ENCODE data around the gene GMEB1. TPM values are rescaled to one million over a fixed set of nuclear protein-coding genes. Genes with fewer than 3 reads are reported as not detected.
"Not testable (repeated sequence)": the region's sequence is repeated elsewhere in the genome, so short reads cannot be mapped to it uniquely, and the experiment has no call there.

GMEB1 gene
- total RNA-seq, 2 donors from 2014 or later, result 4.2 to 8.8 TPM

GRCh38 chr1:28653870-28654269 lies 14.7 kb upstream of the GMEB1 start:
- not testable (repeated sequence) for H3K27ac ChIP-seq; H3K4me1 ChIP-seq; H3K27me3 ChIP-seq; H3K36me3 ChIP-seq; H3K9me3 ChIP-seq; DNase-seq (ENCODE audit: low spot score); H3K4me3 ChIP-seq
- TF ChIP-seq CTCF (IDR thresholded peaks at IDR 0.05), result peak in 1 of 2 donors; percentile 25

DNA sequence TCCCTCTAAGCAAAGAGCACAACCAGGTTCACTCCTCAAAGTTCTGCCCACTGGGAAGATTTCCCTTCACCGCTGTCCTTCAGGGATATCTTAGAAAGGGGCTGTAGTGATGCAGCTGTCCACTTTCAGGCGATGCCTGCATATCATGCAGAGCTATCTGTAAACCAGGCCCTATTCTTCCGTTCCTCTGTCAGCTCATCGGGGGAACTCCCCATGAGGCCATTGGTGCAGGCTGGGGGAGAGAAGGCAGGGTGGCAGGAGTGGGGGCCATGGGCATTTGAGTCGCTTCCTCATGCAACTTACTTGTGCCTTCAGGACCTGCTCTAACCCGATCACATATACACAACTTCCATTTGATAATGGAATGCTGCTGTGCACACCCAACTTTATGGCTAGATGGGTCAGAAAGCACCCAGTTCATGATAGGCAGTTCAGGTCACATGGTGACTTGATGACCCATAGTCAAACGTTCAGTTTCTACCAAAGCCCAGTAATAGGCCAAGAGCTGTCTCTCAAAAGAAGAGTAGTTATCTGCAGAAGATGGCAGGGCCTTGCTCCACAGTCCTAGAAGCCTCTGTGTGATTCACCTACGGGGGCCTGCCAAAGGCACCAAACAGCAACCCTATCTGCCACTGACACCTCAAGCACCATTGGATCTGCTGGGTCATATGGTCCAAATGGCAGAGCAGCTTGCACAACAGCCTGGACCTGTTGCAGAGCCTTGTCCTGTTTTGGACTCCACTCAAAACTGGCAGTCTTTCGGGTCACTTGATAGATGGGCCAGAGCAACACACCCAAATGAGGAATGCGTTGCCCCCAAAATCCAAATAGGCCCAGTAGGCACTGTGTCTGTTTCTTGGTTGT lies 12.9 kb upstream of the GMEB1 start:
- not testable (repeated sequence) for H3K9me3 ChIP-seq; H3K36me3 ChIP-seq; H3K27ac ChIP-seq; H3K27me3 ChIP-seq; H3K4me3 ChIP-seq; H3K4me1 ChIP-seq; DNase-seq (ENCODE audit: low spot score)

DNA sequence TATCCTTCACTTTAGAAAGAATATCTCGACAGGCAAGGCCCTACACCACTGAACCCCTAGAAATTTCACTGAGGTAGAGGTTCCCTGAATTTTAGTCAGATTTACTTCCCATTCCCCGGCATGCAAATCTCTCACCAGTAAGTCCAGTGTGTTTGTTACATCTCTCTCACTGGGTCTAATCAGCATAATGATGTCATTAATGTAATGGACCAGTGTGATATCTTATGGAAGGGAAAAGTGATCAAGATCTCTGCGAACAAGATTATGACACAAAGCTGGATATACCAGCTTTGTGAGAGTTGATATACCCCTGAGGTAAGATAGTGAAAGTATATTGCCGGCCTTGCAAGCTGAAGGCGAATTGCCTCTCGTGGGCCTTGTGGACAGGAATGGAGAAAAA lies 12.2 kb upstream of the GMEB1 start:
- no peak overlapping the region for H3K27ac ChIP-seq
- H3K9me3 ChIP-seq, result no peaks in the 10 kb centered on the region
- H3K4me3 ChIP-seq, result no peak overlapping the region
- no peaks in the 10 kb centered on the region for H3K27me3 ChIP-seq
- H3K4me1 ChIP-seq, result no peaks in the 10 kb centered on the region
- no peaks in the 10 kb centered on the region for H3K36me3 ChIP-seq
- no peak for TF ChIP-seq CTCF (IDR thresholded peaks at IDR 0.05)
- no peak for DNase-seq (ENCODE audit: low spot score)

GRCh38 chr1:28663871-28664470 lies 4.6 kb upstream of the GMEB1 start:
- peaks cover 0 to 10% of the 10 kb centered on the region in 2 donors for H3K4me1 ChIP-seq
- no peaks in the 10 kb centered on the region for H3K36me3 ChIP-seq
- no peak overlapping the region for H3K27ac ChIP-seq
- no peaks in the 10 kb centered on the region for H3K27me3 ChIP-seq
- H3K9me3 ChIP-seq, result no peaks in the 10 kb centered on the region
- TF ChIP-seq CTCF (IDR thresholded peaks at IDR 0.05), result no peak
- no peak overlapping the region for H3K4me3 ChIP-seq
- DNase-seq (ENCODE audit: low spot score), result no peak

GRCh38 chr1:28666806-28667205 lies 1.8 kb upstream of the GMEB1 start:
- no peak for DNase-seq (ENCODE audit: low spot score)
- H3K36me3 ChIP-seq, result no peaks in the 10 kb centered on the region
- H3K27ac ChIP-seq, result no peak overlapping the region
- no peaks in the 10 kb centered on the region for H3K27me3 ChIP-seq
- no peak for TF ChIP-seq CTCF (IDR thresholded peaks at IDR 0.05)
- no peaks in the 10 kb centered on the region for H3K9me3 ChIP-seq
- peaks cover 0 to 20% of the 10 kb centered on the region in 2 donors for H3K4me1 ChIP-seq
- no peak overlapping the region for H3K4me3 ChIP-seq

DNA sequence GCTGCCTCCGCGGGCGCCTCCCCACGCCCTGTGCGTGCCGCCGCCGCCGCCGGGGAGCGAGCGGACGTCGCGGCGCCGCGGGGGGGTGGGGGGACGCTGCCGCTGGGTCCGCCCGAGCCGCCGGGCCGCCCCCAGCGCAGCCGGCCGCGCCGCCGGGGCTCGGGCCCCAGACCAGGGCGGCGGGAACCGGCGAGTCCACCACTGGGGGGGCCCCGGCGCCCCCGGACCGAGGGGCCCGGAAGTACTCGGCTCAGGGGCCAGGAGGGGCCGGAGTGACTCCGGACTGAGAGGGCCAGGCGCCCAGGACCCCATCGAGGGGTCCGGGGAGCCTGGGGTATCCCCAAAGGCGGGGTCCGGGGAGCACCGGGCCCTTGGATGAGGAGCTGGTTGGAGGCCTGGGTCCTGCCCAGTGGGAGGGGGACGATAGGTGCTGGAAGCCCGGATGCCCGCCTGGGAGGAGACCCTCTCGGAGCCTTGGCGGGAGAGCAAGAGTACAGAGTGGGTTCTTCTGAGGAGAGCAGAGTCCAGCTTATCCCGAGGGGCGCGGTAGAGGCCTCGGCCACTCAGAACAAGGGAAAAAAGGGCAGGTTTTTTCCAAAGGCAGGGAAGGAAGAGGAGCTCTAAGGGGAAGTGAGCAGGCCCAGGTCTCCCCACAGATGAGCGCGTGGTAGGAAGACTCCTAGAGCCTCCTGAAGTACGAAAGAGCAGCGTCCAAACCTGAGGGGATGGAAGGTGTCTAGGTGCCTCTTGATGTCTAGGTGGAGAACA lies 556 bp downstream of the GMEB1 start:
- H3K4me1 ChIP-seq, result peaks cover 0 to 20% of the 10 kb centered on the region in 2 donors
- H3K27me3 ChIP-seq, result no peaks in the 10 kb centered on the region
- no peak for DNase-seq (ENCODE audit: low spot score)
- H3K36me3 ChIP-seq, result no peaks in the 10 kb centered on the region
- peak overlapping the region; percentile 99 for H3K27ac ChIP-seq
- TF ChIP-seq CTCF (IDR thresholded peaks at IDR 0.05), result no peak
- no peaks in the 10 kb centered on the region for H3K9me3 ChIP-seq
- peak overlapping the region; percentile 95 to 99 for H3K4me3 ChIP-seq

All from right atrium auricular region (tissue), 2 donors.